CD14-positive monocyte (primary cell): ENCODE results near the gene ASIC2. TPM values are rescaled to one million over a fixed set of nuclear protein-coding genes. Genes with fewer than 3 reads are reported as not detected.

Experiments
- DNase-seq, 3 donors: peaks; one replicate each; pipeline ENCODE4 v3.0.0-alpha.2; 2011 to 2022
- H2AFZ ChIP-seq: 2 replicates; pipeline ENCODE4 v1.6.0; 2012; ENCODE audit warnings: mild to moderate bottlenecking, low read depth, low read length, inconsistent platforms; ENCODE audit not compliant: insufficient read depth, poor library complexity, severe bottlenecking
- H3K27ac ChIP-seq, 2 donors: 1 replicate in 1 of 2; 2 replicates in 1 of 2; pipeline ENCODE4 v1.5.1; 2012 to 2013; ENCODE audit warnings: low read length in 2 of 2, control low read depth in 1 of 2, inconsistent platforms in 1 of 2, low read depth in 1 of 2, mild to moderate bottlenecking in 1 of 2
- H3K27me3 ChIP-seq, 2 donors: one replicate each; pipeline versions ENCODE4 v1.6.0 to v1.6.1; 2011 to 2013; ENCODE audit warnings: low read length in 2 of 2; ENCODE audit not compliant: control insufficient read depth in 2 of 2, insufficient read depth in 2 of 2
- H3K36me3 ChIP-seq, 2 donors: replicated peaks in 1 of 2; 1 replicate in 1 of 2; 2 replicates in 1 of 2; pipeline versions ENCODE4 v1.5.1 to v1.6.1; 2012 to 2013; ENCODE audit warnings: low read length in 2 of 2, control low read depth in 1 of 2, inconsistent platforms in 1 of 2, mild to moderate bottlenecking in 1 of 2; ENCODE audit not compliant: insufficient read depth in 2 of 2, control insufficient read depth in 1 of 2
- H3K4me1 ChIP-seq, 2 donors: 1 replicate in 1 of 2; 2 replicates in 1 of 2; pipeline versions ENCODE4 v1.5.1 to v1.6.1; 2012 to 2013; ENCODE audit warnings: low read length in 2 of 2, control low read depth in 1 of 2, inconsistent platforms in 1 of 2, mild to moderate bottlenecking in 1 of 2, moderate library complexity in 1 of 2; ENCODE audit not compliant: insufficient read depth in 2 of 2, control insufficient read depth in 1 of 2
- H3K4me2 ChIP-seq: replicated peaks from 2 replicates; pipeline ENCODE3; 2012; ENCODE audit warnings: low read length, moderate library complexity, mild to moderate bottlenecking; ENCODE audit not compliant: poor library complexity, severe bottlenecking; ENCODE audit errors: extremely low read depth
- H3K4me3 ChIP-seq, 3 experiments: fragments of 200-600 bp in 1 of 3; sonication (generic) in 1 of 3; replicated peaks in 1 of 3; 1 replicate in 2 of 3; 2 replicates in 1 of 3; pipeline ENCODE4 v1.5.1; 2011 to 2013; ENCODE audit warnings: low read length in 3 of 3, mild to moderate bottlenecking in 3 of 3, control low read depth in 2 of 3, low read depth in 2 of 3, inconsistent platforms in 1 of 3, moderate library complexity in 1 of 3
- H3K79me2 ChIP-seq: 2 replicates; pipeline ENCODE4 v1.6.0; 2012; ENCODE audit warnings: mild to moderate bottlenecking, control low read depth, inconsistent platforms, low read length, moderate library complexity; ENCODE audit not compliant: insufficient read depth
- H3K9ac ChIP-seq: 2 replicates; pipeline ENCODE4 v1.6.0; 2017; ENCODE audit warnings: low read length, mild to moderate bottlenecking; ENCODE audit not compliant: insufficient read depth, poor library complexity, severe bottlenecking
- H3K9me3 ChIP-seq, 2 donors: replicated peaks in 1 of 2; 1 replicate in 1 of 2; 2 replicates in 1 of 2; pipeline versions ENCODE4 v1.5.1 to v1.6.1; 2012 to 2013; ENCODE audit warnings: low read length in 2 of 2, control low read depth in 1 of 2; ENCODE audit not compliant: control insufficient read depth in 1 of 2, insufficient read depth in 1 of 2
- H4K20me1 ChIP-seq: 2 replicates; pipeline ENCODE4 v1.6.0; 2012; ENCODE audit warnings: mild to moderate bottlenecking, low read length, control low read depth, moderate library complexity; ENCODE audit not compliant: insufficient read depth
- H3K27ac Mint-ChIP-seq, 7 donors: one replicate each; pipeline ENCODE4 v1.8.0; 2020; ENCODE audit warnings: mild to moderate bottlenecking in 7 of 7, mixed read lengths in 7 of 7, moderate library complexity in 6 of 7, inconsistent platforms in 2 of 7
- H3K27me3 Mint-ChIP-seq, 3 donors: one replicate each; pipeline ENCODE4 v1.8.0; 2021 to 2022; ENCODE audit warnings: low read depth in 3 of 3, mild to moderate bottlenecking in 3 of 3, mixed read lengths in 3 of 3, moderate library complexity in 3 of 3, inconsistent platforms in 1 of 3
- H3K36me3 Mint-ChIP-seq, 2 donors: one replicate each; pipeline ENCODE4 v1.8.0; 2020; ENCODE audit warnings: mixed read lengths in 2 of 2, inconsistent platforms in 1 of 2, mild to moderate bottlenecking in 1 of 2
- H3K4me1 Mint-ChIP-seq: one replicate; pipeline ENCODE4 v1.8.0; 2020; ENCODE audit warnings: mild to moderate bottlenecking, mixed read lengths
- H3K4me3 Mint-ChIP-seq, 2 donors: one replicate each; pipeline ENCODE4 v1.8.0; 2020; ENCODE audit warnings: mild to moderate bottlenecking in 2 of 2, mixed read lengths in 2 of 2, moderate library complexity in 1 of 2
- H3K9me3 Mint-ChIP-seq, 7 donors: one replicate each; pipeline ENCODE4 v1.8.0; 2020 to 2022; ENCODE audit warnings: mixed read lengths in 7 of 7, mild to moderate bottlenecking in 6 of 7, moderate library complexity in 6 of 7, inconsistent platforms in 2 of 7
- CTCF ChIP-seq: fragments of 200-600 bp; IDR thresholded peaks from one replicate; pipeline ENCODE4 v1.8.0; 2022; ENCODE audit warnings: antibody characterized with exemption, mild to moderate bottlenecking
- WGBS: methylation state at CpG from one replicate; pipeline ENCODE4 v1.1.5; 2013; ENCODE audit warnings: missing lambda C conversion rate; ENCODE audit not compliant: insufficient coverage; 5-methylcytosine and 5-hydroxymethylcytosine counted together
- intact Hi-C, 2 donors: fragments of 100-400 bp; cut with micrococcal nuclease; formaldehyde crosslinking; loops; one replicate each; pipeline versions ENCODE4 v1.15.0 to v1.15.1; 2023
- polyA plus RNA-seq, 3 donors: library from polyadenylated mRNA; depleted of rRNA in 1 of 3; unstranded in 2 of 3; stranded (reverse) in 1 of 3; fragments of 300-500 nt in 2 of 3; fragments of >200 nt in 1 of 3; fragmentation: Illumina TruSeq in 2 of 3; gene quantifications; 1 replicate in 2 of 3; 2 replicates in 1 of 3; pipeline ENCODE4 v1.2.3, GENCODE V29; 2012 to 2021

Gene ASIC2
- polyA plus RNA-seq, 3 donors = not detected

GRCh38 chr17:33099906-33100305 is 193.2 kb downstream of the ASIC2 start:
- no CpG with 5 or more reads among the region's 2 CpGs for WGBS
- intact Hi-C loops = no loop called here
- Mint-ChIP-seq H3K27ac (no peak overlapping the region), H3K9me3 (peaks cover 0 to 7% (median 2%) of the 10 kb centered on the region in 7 donors), H3K27me3 (peaks cover 2 to 10% (median 9%) of the 10 kb centered on the region in 3 donors), H3K4me3 (no peak overlapping the region), H3K4me1 (no peaks in the 10 kb centered on the region), H3K36me3 (no peaks in the 10 kb centered on the region)
- H3K36me3 ChIP-seq = no peaks in the 10 kb centered on the region
- H3K9ac ChIP-seq = no peak overlapping the region
- TF ChIP-seq CTCF = no peak
- no peaks in the 10 kb centered on the region for H4K20me1 ChIP-seq
- H3K27me3 ChIP-seq = no peaks in the 10 kb centered on the region
- no peak for DNase-seq
- no peak overlapping the region for H3K4me3 ChIP-seq
- H3K4me1 ChIP-seq = no peaks in the 10 kb centered on the region
- H3K79me2 ChIP-seq = no peaks in the 10 kb centered on the region
- H3K27ac ChIP-seq = no peak overlapping the region
- H3K9me3 ChIP-seq = peaks cover 0 to 4% of the 10 kb centered on the region in 2 donors
- no peak overlapping the region for H3K4me2 ChIP-seq
- H2AFZ ChIP-seq = no peak overlapping the region

- H3K27ac Mint-ChIP-seq = no peak overlapping the region
- Histone ChIP-seq H4K20me1 (no peaks in the 10 kb centered on the region), H3K79me2 (no peaks in the 10 kb centered on the region), H3K4me3 (no peak overlapping the region), H3K9me3 (peaks cover 0 to 2% of the 10 kb centered on the region in 2 donors), H3K9ac (no peak overlapping the region), H3K27me3 (no peaks in the 10 kb centered on the region), H3K27ac (no peak overlapping the region), H3K36me3 (no peaks in the 10 kb centered on the region), H3K4me1 (no peaks in the 10 kb centered on the region), H2AFZ (no peak overlapping the region), H3K4me2 (no peak overlapping the region)
- no peak overlapping the region for H3K4me3 Mint-ChIP-seq
- no peaks in the 10 kb centered on the region for H3K4me1 Mint-ChIP-seq
- H3K36me3 Mint-ChIP-seq = no peaks in the 10 kb centered on the region
- peaks cover 2 to 10% (median 9%) of the 10 kb centered on the region in 3 donors for H3K27me3 Mint-ChIP-seq
- intact Hi-C loops = no loop called here
- TF ChIP-seq CTCF = no peak
- H3K9me3 Mint-ChIP-seq = peaks cover 0 to 3% (median 2%) of the 10 kb centered on the region in 7 donors
- DNase-seq = no peak
- WGBS = 100% methylated on average over 5 of the region's 6 CpGs
Measured at GRCh38 chr17:33099252-33099651, 193.8 kb downstream of the ASIC2 start.
